GM12875 (cell line): Measurements from ENCODE around the gene PCDHB11.

Experiments used
- H3K4me3 ChIP-seq: one replicate; pipeline ENCODE4 v1.5.1; 2011; ENCODE audit warnings: low read depth, low read length, control low read depth
- TF ChIP-seq, protein P1 (sequence below): IDR thresholded peaks from 2 replicates; pipeline ENCODE4 v1.5.1; 2011; ENCODE audit warnings: low read depth, mild to moderate bottlenecking, control low read depth, inconsistent platforms, low read length, moderate library complexity, borderline replicate concordance; ENCODE audit not compliant: insufficient read depth

PCDHB11 gene

DNA sequence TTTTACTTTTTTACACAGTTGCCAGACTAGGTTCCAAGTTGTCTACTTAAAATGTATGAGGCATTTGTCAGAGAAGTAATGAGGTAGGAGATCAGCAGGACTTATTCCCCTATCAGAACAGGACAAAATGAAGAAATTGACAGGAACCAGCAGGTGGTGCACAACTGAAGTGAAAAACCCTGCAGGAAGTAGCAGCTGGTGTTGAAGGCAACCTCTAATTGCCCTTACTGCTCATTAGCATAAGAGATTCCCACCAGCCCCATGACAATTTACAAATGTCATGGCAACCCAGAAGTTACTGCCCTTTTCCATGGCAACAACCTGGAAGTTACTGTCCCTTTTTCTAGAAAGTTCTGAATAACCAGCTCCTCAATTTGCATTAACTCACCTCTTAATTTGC lies 51.1 kb downstream of the PCDHB11 start:
- no peak overlapping the region for H3K4me3 ChIP-seq
- TF ChIP-seq, protein P1, sequence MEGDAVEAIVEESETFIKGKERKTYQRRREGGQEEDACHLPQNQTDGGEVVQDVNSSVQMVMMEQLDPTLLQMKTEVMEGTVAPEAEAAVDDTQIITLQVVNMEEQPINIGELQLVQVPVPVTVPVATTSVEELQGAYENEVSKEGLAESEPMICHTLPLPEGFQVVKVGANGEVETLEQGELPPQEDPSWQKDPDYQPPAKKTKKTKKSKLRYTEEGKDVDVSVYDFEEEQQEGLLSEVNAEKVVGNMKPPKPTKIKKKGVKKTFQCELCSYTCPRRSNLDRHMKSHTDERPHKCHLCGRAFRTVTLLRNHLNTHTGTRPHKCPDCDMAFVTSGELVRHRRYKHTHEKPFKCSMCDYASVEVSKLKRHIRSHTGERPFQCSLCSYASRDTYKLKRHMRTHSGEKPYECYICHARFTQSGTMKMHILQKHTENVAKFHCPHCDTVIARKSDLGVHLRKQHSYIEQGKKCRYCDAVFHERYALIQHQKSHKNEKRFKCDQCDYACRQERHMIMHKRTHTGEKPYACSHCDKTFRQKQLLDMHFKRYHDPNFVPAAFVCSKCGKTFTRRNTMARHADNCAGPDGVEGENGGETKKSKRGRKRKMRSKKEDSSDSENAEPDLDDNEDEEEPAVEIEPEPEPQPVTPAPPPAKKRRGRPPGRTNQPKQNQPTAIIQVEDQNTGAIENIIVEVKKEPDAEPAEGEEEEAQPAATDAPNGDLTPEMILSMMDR, result no peak
